CD4-positive, CD25-positive, alpha-beta regulatory T cell (primary cell): ENCODE results near the gene PLPP6. TPM values are rescaled to one million over a fixed set of nuclear protein-coding genes. Genes with fewer than 3 reads are reported as not detected.

Experiments used
- ATAC-seq, 2 donors: fragments of 150-1000 bp; cut with Tn5 transposase; one replicate each; pipeline ENCODE4 v1.10.0; 2021; ENCODE audit warnings: low read depth in 2 of 2, moderate number of reproducible peaks in 2 of 2, moderate library complexity in 1 of 2
- DNase-seq, 3 donors: peaks; one replicate each; pipeline versions ENCODE4 v3.0.0 to v3.0.0-alpha.2; 2012 to 2022; ENCODE audit warnings: mixed read lengths in 1 of 3
- H3K27ac ChIP-seq: one replicate; pipeline ENCODE4 v1.7.0; 2013; ENCODE audit warnings: mild to moderate bottlenecking, low read length; ENCODE audit not compliant: insufficient read depth, poor library complexity, severe bottlenecking
- H3K27me3 ChIP-seq: one replicate; pipeline ENCODE4 v1.7.0; 2013; ENCODE audit warnings: low read length; ENCODE audit not compliant: control insufficient read depth, insufficient read depth
- H3K36me3 ChIP-seq: one replicate; pipeline ENCODE4 v1.7.0; 2013; ENCODE audit warnings: mild to moderate bottlenecking, low read length, moderate library complexity; ENCODE audit not compliant: control insufficient read depth, insufficient read depth
- H3K4me1 ChIP-seq: 2 replicates; pipeline ENCODE4 v1.7.0; 2013; ENCODE audit warnings: mild to moderate bottlenecking, low read length; ENCODE audit not compliant: insufficient read depth, control insufficient read depth, poor library complexity, severe bottlenecking
- H3K4me3 ChIP-seq: one replicate; pipeline ENCODE4 v1.7.0; 2013; ENCODE audit warnings: low read depth, mild to moderate bottlenecking, low read length, moderate library complexity
- H3K9me3 ChIP-seq, 2 experiments: 1 replicate in 1 of 2; 2 replicates in 1 of 2; pipeline ENCODE4 v1.7.0; 2013; ENCODE audit warnings: low read length in 2 of 2, mild to moderate bottlenecking in 1 of 2, moderate library complexity in 1 of 2; ENCODE audit not compliant: control insufficient read depth in 2 of 2
- H3K27ac Mint-ChIP-seq, 3 donors: one replicate each; pipeline ENCODE4 v1.8.0; 2020 to 2022; ENCODE audit warnings: mild to moderate bottlenecking in 3 of 3, mixed read lengths in 3 of 3, moderate library complexity in 2 of 3
- H3K27me3 Mint-ChIP-seq: one replicate; pipeline ENCODE4 v1.8.0; 2022; ENCODE audit warnings: mild to moderate bottlenecking, mixed read lengths
- H3K36me3 Mint-ChIP-seq: one replicate; pipeline ENCODE4 v1.8.0; 2020; ENCODE audit warnings: mixed read lengths
- H3K4me1 Mint-ChIP-seq, 4 donors: one replicate each; pipeline ENCODE4 v1.8.0; 2020 to 2022; ENCODE audit warnings: mixed read lengths in 4 of 4, mild to moderate bottlenecking in 1 of 4
- H3K4me3 Mint-ChIP-seq, 4 donors: one replicate each; pipeline ENCODE4 v1.8.0; 2020 to 2022; ENCODE audit warnings: mild to moderate bottlenecking in 4 of 4, mixed read lengths in 4 of 4, moderate library complexity in 3 of 4
- H3K9me3 Mint-ChIP-seq, 7 donors: one replicate each; pipeline ENCODE4 v1.8.0; 2020 to 2022; ENCODE audit warnings: mixed read lengths in 7 of 7, mild to moderate bottlenecking in 3 of 7, moderate library complexity in 2 of 7
- polyA plus RNA-seq, 4 donors: library from polyadenylated mRNA; unstranded; fragments of 300-500 nt; fragmentation: Illumina TruSeq; gene quantifications; one replicate each; pipeline ENCODE4 v1.2.3, GENCODE V29; 2021
- total RNA-seq: library from RNA; stranded (reverse); gene quantifications from one replicate; pipeline ENCODE4 v1.2.3, GENCODE V29; 2022

PLPP6 gene
- total and polyA plus RNA-seq, 5 donors from 2014 or later, result 5.0 to 9.6 (median 8.7) TPM

DNA sequence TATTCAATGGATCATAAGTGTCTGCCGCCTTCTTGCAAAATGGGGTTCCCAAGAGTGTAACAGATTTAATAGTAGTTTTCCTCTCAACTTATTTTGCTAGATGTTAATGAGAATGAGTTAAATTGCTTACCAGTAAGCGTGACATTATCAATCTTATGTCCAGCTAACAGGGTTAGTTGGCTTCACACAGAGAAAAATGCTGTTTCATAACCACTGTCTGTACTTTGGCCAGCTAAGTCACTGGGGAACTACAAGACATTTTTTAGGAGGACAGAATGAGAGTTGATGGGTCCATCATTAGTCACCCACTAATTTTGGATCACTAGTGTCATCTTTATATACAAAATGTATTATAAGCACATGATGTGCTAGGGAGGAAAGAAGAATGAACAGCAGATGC lies 18.7 kb downstream of the PLPP6 start:
- Mint-ChIP-seq H3K4me1 (peaks cover 13 to 26% (median 22%) of the 10 kb centered on the region in 4 donors), H3K36me3 (peaks cover 15% of the 10 kb centered on the region), H3K4me3 (no peak overlapping the region), H3K27ac (no peak overlapping the region), H3K9me3 (no peaks in the 10 kb centered on the region), H3K27me3 (no peaks in the 10 kb centered on the region)
- ATAC-seq (no peak), DNase-seq (no peak)
- H3K9me3 ChIP-seq, result no peaks in the 10 kb centered on the region
- peaks cover 26% of the 10 kb centered on the region for H3K4me1 ChIP-seq
- H3K4me3 ChIP-seq, result peak overlapping the region; percentile 96
- H3K36me3 ChIP-seq, result peaks cover 12% of the 10 kb centered on the region
- no peak overlapping the region for H3K27ac ChIP-seq
- no peaks in the 10 kb centered on the region for H3K27me3 ChIP-seq

DNA sequence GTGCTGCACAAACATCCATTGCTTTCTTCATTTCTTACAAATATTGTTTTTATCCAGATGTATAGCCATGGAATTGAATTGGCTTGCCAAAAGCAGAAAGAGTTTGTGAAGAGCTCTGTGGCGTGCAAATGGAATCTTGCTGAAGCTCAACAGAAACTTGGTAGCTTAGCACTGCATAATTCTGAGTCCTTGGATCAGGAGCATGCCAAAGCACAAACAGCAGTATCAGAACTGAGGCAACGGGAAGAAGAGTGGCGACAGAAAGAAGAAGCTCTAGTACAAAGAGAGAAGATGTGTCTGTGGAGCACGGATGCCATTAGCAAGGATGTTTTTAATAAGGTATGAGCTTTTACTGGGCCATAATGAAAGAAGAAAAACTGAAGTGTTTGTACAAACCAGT lies 22.7 kb downstream of the PLPP6 start:
- H3K27me3 ChIP-seq, result no peaks in the 10 kb centered on the region
- Mint-ChIP-seq H3K36me3 (peaks cover 28% of the 10 kb centered on the region), H3K9me3 (no peaks in the 10 kb centered on the region), H3K27ac (peak overlapping the region in 1 of 3 donors; percentile 2), H3K4me1 (peaks cover 31 to 49% (median 32%) of the 10 kb centered on the region in 4 donors), H3K4me3 (no peak overlapping the region), H3K27me3 (no peaks in the 10 kb centered on the region)
- H3K27ac ChIP-seq, result no peak overlapping the region
- H3K4me3 ChIP-seq, result no peak overlapping the region
- H3K9me3 ChIP-seq, result no peaks in the 10 kb centered on the region
- ATAC-seq (no peak), DNase-seq (no peak)
- peaks cover 23% of the 10 kb centered on the region for H3K4me1 ChIP-seq
- peaks cover 43% of the 10 kb centered on the region for H3K36me3 ChIP-seq

DNA sequence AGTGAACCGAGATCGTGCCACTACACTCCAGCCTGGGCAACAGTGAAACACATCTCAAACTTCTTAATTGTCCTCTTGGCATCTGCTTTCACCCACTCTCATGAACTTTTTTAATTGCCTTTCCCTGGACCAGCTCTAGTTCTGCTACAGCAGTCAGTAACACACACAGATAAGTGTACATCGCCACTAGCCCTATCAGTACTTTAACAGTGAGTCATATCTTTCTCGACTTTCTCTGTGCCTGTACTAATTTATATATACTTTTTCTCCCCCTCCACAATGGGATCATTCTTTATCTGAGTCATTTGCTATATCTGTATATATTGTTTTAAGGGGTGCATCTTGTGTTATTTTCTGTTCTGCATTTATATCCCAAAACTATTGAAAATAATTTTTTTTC lies 24.0 kb downstream of the PLPP6 start:
- DNase-seq (no peak), ATAC-seq (no peak)
- Histone ChIP-seq H3K27ac (no peak overlapping the region), H3K4me3 (no peak overlapping the region), H3K9me3 (no peaks in the 10 kb centered on the region), H3K36me3 (peaks cover 53% of the 10 kb centered on the region), H3K27me3 (no peaks in the 10 kb centered on the region), H3K4me1 (peaks cover 11% of the 10 kb centered on the region)
- H3K4me3 Mint-ChIP-seq, result peak overlapping the region in 2 of 4 donors; percentile 5 to 76
- H3K27me3 Mint-ChIP-seq, result no peaks in the 10 kb centered on the region
- peak overlapping the region in 1 of 3 donors; percentile 86 for H3K27ac Mint-ChIP-seq
- peaks cover 37 to 61% (median 43%) of the 10 kb centered on the region in 4 donors for H3K4me1 Mint-ChIP-seq
- H3K9me3 Mint-ChIP-seq, result no peaks in the 10 kb centered on the region
- H3K36me3 Mint-ChIP-seq, result peaks cover 41% of the 10 kb centered on the region

DNA sequence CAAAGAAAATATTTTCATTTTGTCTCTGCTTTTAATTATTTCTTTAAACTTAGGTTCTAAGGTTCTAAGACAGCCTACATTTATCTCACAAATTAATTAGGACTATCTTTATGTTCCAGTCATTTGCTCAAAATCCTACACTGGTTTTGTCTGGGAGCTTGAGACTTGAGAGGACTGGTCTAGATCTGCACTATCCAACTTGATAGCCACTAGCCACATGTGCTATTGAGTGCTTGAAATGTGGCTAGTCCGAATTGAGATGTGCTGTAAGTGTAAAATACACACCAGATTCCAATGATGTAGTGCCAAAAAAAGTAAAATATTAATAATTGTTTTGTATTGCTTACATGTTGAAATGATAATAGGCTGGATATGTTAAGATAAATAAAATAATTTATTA lies 24.5 kb downstream of the PLPP6 start:
- H3K4me3 Mint-ChIP-seq, result no peak overlapping the region
- no peaks in the 10 kb centered on the region for H3K9me3 Mint-ChIP-seq
- DNase-seq, result no peak
- no peaks in the 10 kb centered on the region for H3K27me3 ChIP-seq
- no peaks in the 10 kb centered on the region for H3K27me3 Mint-ChIP-seq
- no peaks in the 10 kb centered on the region for H3K9me3 ChIP-seq
- no peak for ATAC-seq
- H3K27ac ChIP-seq, result no peak overlapping the region
- H3K36me3 ChIP-seq, result peaks cover 58% of the 10 kb centered on the region
- peaks cover 45% of the 10 kb centered on the region for H3K36me3 Mint-ChIP-seq
- peaks cover 8% of the 10 kb centered on the region for H3K4me1 ChIP-seq
- H3K4me3 ChIP-seq, result no peak overlapping the region
- peaks cover 42 to 66% (median 47%) of the 10 kb centered on the region in 4 donors for H3K4me1 Mint-ChIP-seq
- no peak overlapping the region for H3K27ac Mint-ChIP-seq

DNA sequence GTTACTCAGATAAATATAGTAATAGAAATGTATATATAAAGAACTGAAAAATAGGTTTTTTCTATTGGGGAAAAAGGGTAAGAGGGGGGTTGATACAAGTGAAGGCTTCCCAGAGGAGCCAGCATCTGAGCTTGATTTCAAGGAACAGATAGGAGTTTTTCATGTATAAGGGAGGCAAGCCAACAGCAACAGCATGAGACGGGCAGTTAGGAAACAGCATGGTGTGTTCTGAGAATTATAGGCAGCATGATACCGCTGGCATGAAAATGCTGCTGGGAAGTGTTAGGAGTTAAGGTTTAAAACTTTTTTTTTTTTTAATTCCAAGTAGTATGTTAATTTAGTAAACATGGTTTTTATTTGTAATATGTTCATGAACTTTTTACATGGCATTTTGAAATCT lies 26.9 kb downstream of the PLPP6 start:
- Histone ChIP-seq H3K4me1 (peaks cover 8% of the 10 kb centered on the region), H3K27ac (peak overlapping the region; percentile 14), H3K27me3 (no peaks in the 10 kb centered on the region), H3K4me3 (no peak overlapping the region), H3K36me3 (peaks cover 68% of the 10 kb centered on the region), H3K9me3 (no peaks in the 10 kb centered on the region)
- Mint-ChIP-seq H3K36me3 (peaks cover 52% of the 10 kb centered on the region), H3K9me3 (no peaks in the 10 kb centered on the region), H3K27me3 (no peaks in the 10 kb centered on the region), H3K4me3 (no peak overlapping the region), H3K27ac (peak overlapping the region in 1 of 3 donors; percentile 18), H3K4me1 (peaks cover 41 to 67% (median 45%) of the 10 kb centered on the region in 4 donors)
- DNase-seq (no peak), ATAC-seq (no peak)

DNA sequence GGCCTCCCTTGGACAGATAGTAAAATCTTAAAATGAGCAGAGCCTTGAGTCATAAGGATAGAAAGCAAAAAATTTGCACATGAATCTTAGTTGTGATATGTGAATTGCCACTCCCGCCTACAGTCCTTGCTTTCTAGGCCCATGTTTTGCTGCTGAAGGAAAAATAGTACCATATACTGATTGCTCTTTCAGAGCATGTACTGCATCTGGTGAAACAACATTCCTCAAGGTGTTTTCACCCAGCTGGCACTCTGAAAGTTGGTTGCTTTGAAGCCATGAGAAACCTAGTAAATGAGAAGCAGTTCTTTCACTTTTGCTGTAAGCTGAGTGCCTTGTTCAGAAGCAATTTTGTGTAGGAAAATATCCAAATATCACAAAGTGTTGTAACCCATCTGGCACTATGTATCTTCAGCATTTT lies 27.6 kb downstream of the PLPP6 start:
- no peaks in the 10 kb centered on the region for H3K9me3 ChIP-seq
- H3K4me3 ChIP-seq, result no peak overlapping the region
- Mint-ChIP-seq H3K4me1 (peaks cover 35 to 64% (median 40%) of the 10 kb centered on the region in 4 donors), H3K9me3 (no peaks in the 10 kb centered on the region), H3K27me3 (no peaks in the 10 kb centered on the region), H3K36me3 (peaks cover 50% of the 10 kb centered on the region), H3K27ac (peak overlapping the region; percentile 44 to 66 (median 65)), H3K4me3 (no peak overlapping the region)
- no peak for ATAC-seq
- no peak overlapping the region for H3K27ac ChIP-seq
- no peaks in the 10 kb centered on the region for H3K27me3 ChIP-seq
- DNase-seq, result no peak
- peaks cover 69% of the 10 kb centered on the region for H3K36me3 ChIP-seq
- H3K4me1 ChIP-seq, result peaks cover 8% of the 10 kb centered on the region

DNA sequence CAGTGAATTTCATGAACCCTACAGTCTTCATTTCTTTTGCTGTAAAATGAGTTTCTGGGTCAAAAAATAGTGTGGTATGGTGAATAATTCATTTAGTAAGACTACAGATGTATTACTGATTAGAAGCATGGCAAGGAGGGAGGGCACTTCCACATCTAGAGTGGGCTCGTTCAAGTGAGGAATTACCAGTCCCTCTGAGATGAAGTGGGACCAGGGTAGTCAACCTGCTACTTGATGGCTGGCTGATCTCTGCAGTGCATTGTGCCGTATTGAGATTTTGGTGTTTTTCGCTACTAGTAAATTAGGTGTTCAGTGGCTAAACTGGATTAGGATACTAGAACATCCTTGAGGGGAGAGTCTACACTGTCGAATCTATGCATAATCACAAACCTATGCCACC lies 28.1 kb downstream of the PLPP6 start:
- Mint-ChIP-seq H3K4me3 (no peak overlapping the region), H3K27me3 (no peaks in the 10 kb centered on the region), H3K4me1 (peaks cover 32 to 63% (median 37%) of the 10 kb centered on the region in 4 donors), H3K9me3 (no peaks in the 10 kb centered on the region), H3K36me3 (peaks cover 46% of the 10 kb centered on the region), H3K27ac (peak overlapping the region; percentile 44 to 66 (median 65))
- H3K9me3 ChIP-seq, result no peaks in the 10 kb centered on the region
- no peak for DNase-seq
- no peaks in the 10 kb centered on the region for H3K27me3 ChIP-seq
- peaks cover 8% of the 10 kb centered on the region for H3K4me1 ChIP-seq
- H3K27ac ChIP-seq, result no peak overlapping the region
- H3K4me3 ChIP-seq, result no peak overlapping the region
- H3K36me3 ChIP-seq, result peaks cover 69% of the 10 kb centered on the region
- ATAC-seq, result no peak

DNA sequence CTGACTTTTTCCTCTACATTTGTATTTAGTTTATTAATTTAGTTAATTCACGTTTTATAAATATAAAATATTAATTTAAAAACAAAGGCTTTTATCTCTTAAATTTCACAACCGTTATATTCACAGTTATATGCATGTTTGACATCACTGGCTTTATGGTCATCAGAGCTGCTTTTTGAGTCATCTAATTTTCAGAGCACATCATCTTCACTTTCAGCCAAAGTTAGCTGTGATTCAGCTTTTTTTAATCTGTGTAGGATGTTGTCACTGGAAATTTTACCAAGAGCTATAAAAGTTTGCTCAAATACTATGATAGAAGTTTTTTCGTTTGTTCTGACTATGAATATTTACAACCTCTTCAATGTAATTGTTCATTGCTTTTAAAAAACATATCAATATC lies 29.7 kb downstream of the PLPP6 start:
- Histone ChIP-seq H3K36me3 (peaks cover 63% of the 10 kb centered on the region), H3K9me3 (no peaks in the 10 kb centered on the region), H3K27ac (no peak overlapping the region), H3K4me3 (no peak overlapping the region), H3K4me1 (no peaks in the 10 kb centered on the region), H3K27me3 (no peaks in the 10 kb centered on the region)
- Mint-ChIP-seq H3K9me3 (no peaks in the 10 kb centered on the region), H3K36me3 (peaks cover 35% of the 10 kb centered on the region), H3K27me3 (no peaks in the 10 kb centered on the region), H3K27ac (no peak overlapping the region), H3K4me1 (peaks cover 31 to 60% (median 35%) of the 10 kb centered on the region in 4 donors), H3K4me3 (no peak overlapping the region)
- ATAC-seq, result no peak
- DNase-seq, result no peak
